Daoy (cell line): ENCODE data around the gene LAMC3. TPM values are rescaled to one million over a fixed set of nuclear protein-coding genes. Genes with fewer than 3 reads are reported as not detected.
"Not testable (repeated sequence)": the region's sequence is repeated elsewhere in the genome, so short reads cannot be mapped to it uniquely, and the experiment has no call there.

Source experiments
- DNase-seq: peaks from one replicate; pipeline ENCODE4 v3.0.0-alpha.2; 2015; ENCODE audit warnings: low read depth
- total RNA-seq: library from RNA; depleted of rRNA; stranded (reverse); fragments of >200 nt; shearing (Covaris generic); gene quantifications from 2 replicates; pipeline ENCODE4 v1.2.3, GENCODE V29; 2014

LAMC3 gene
- total RNA-seq, 1 experiment from 2014 or later = 2.5 TPM

GRCh38 chr9:130991778-130992681 lies 16.9 kb upstream of the LAMC3 start:
- no peak for DNase-seq

DNA sequence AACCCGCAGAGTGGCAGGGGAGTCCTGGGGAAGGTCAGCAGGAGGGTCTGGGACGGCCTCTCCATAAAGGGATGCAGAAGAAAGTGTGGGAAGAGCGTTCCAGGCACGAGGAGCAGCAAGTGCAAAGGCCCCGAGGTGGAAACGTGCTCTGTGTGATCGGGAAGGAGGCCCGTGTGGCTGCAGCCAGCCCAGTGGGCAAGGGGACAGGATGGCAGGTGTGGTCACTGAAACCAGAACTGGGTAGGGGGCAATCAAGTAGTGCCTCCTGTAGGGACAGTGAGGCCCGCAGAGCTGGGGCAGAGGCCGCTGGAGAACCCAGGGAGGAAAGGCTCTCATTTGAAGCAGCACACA lies 16.3 kb upstream of the LAMC3 start:
- DNase-seq = no peak

DNA sequence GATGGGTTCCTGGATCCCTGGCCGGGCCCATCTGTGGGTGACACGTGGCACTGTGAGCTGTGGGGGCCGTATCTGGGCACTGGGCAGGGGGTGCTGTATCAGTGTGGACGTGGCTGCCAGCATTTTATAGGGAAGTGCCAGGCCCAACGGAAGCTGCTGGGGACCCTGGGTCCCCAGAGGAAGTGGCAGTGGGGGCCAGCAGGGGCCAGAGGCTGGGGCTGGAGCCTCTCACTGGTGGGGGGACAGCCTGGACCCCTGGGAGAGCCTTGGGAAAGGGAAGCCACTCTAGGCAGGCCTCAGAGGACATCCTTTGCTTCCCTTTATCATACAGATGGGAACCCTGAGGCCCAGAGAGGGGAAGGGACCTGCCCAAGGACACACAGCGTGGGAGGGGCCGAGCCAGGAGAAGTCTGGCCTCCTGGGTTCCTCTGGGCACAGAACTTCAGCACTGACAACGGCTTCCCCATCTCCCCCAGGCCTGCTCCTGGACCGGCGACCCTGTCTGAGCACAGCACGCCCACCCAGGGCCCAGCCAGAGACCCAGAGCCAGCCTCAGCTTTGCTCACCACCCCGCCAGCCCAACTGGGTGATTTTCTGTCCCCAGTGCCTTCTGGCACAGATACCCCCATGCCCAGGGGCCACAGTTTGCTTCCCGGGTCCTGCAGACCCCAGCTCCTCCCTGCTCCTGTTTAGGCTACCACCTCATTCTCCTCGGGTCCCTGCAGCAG lies 15.5 kb upstream of the LAMC3 start:
- DNase-seq = no peak

- peak; percentile 47 for DNase-seq
Measured at GRCh38 chr9:130994135-130995085, 14.6 kb upstream of the LAMC3 start.

GRCh38 chr9:130995086-130996011 lies 13.6 kb upstream of the LAMC3 start:
- peak; percentile 75 for DNase-seq

- DNase-seq = no peak
Measured at GRCh38 chr9:130996205-130996604, 12.8 kb upstream of the LAMC3 start.

- DNase-seq = no peak
Measured at GRCh38 chr9:130996676-130997394, 12.1 kb upstream of the LAMC3 start.

DNA sequence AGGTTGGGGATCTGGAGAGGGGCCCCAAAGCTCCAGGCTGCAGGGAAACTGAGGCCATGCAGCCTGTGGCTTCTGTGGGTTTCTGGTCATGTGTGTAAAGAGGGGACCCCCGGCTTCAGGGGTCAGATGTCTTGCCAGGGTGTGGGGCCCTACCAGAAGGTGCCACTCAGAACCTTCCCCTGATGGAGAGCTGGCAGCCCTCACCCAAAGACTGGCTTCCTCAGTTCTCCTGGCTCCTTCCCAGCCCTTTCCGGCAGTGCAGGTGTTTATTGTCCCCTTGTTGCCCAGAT lies 11.6 kb upstream of the LAMC3 start:
- DNase-seq = no peak

GRCh38 chr9:130997925-130998596 lies 10.9 kb upstream of the LAMC3 start:
- DNase-seq = peak; percentile 91

DNA sequence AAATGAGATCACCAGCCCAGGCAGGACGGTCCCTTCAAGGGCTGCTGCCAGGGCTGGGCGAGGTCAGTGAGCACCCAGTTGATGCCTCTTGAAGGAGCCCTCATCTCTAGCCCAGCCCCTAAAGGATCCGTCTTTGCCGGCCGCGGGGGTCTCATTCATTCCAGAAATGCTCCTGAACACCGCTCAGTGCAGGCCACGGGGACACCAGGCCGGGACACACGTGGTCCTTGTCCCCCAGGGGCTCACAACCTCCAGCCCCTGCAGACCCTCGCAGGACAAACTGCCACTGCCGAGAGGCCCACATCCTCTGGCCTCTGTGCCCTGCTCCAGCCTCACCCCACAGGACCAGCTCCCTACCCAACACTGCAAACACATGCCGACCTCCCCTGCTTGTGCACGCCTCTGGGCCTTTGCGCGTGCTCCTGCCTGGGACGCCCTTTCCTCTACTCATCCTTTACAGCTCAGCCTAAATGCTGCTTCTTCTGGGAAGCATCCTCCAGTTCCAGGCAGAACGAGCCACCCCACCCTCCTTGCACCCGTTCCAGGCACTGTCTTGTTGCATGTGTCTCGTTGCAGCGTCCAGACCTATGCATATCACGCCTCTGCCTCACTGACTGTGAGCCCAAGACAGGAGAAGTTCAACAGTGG lies 10.3 kb upstream of the LAMC3 start:
- peak; percentile 20 for DNase-seq

DNA sequence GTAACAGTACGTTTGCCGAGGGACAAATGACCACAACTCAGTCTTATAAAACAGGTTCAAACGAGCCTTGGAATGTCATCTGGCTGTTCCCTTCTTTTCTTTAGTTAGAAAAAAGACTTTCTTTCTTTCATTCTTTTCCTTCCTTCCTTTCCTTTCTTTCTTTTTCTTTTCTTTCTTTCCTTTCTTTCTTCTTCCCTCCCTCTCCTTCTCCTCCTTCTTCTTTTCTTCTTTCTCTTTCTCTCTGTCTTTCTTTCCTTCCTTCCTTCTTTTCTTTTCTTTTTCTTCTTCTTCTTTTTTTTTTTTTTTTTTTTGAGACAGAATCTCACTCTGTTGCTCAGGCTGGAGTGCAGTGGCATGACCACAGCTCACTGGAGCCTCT lies 9.7 kb upstream of the LAMC3 start:
- no peak for DNase-seq

DNA sequence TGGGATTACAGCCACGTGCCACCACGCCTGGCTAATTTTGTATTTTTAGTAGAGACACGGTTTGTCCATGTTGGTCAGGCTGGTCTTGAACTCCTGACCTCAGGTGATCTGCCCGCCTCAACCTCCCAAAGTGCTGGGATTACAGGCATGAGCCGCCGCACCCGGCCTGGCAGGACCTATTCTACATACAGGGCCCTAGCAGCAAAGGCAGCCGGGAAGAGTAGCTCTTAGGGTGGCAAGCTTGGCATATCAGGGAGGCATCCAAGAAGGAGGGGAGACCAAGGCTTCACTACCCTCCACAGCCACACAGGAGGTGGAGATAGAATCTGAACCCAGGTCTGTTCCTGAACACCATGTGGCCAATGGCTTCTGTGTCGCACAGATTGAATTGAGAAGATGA lies 8.4 kb upstream of the LAMC3 start:
- DNase-seq = not testable (repeated sequence)

DNA sequence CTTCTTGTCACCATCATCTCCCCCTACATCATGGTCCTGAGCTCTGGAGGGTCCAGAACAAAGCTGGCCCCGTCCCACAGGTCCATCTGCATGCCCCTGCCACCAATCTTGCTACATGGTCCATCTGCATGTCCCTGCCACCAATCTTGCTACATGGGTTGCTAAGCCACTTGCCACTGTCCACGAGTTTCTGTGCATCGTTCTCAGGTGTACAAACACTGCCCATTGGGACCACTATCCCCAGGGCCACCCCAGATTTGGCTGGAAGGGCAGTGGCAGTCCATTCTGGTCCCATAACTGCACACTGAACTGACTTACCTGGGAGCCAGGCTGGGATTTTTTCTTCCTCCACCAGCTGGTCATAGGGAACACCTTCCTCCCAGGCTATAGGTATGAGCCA lies 8.0 kb upstream of the LAMC3 start:
- DNase-seq = no peak

DNA sequence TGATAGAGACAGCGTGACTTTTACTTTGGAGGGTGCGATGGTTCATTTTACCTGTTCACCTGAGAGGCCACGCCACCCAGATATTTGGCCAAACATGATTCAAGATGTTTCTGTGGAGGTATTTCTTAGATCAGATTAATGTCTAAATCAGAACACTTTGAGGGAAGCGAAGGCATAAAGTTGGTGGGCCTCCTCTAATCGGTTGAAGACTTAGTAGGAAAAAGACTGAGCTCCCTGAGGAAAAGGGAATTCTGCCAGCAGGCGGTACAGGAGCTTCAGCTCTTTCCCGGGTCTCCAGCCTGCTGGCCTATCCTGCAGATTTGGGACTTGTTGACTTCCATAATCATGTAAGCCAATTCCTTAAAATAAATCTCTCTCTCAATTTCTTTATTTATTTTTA lies 7.0 kb upstream of the LAMC3 start:
- DNase-seq = no peak

DNA sequence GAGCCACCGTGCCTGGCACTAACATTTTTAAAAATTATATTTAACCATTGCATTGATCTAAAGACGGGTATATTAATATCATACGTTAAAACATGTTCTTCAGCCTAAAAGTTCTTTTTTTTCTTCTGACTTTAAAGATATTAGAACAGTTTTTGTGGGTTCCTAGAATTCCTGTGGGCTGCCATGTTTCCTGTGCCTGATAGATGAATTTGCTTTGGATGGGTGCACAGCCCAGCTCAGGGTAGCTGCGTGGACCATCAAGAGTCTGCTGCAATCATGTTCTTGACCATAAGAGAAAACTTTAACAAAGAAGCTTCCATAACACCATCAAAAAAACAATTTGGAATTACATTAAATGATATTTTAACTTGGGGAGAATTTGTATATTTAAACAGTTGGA lies 2.4 kb upstream of the LAMC3 start:
- no peak for DNase-seq

- no peak for DNase-seq
Measured at GRCh38 chr9:131008086-131008485, 888 bp upstream of the LAMC3 start.

DNA sequence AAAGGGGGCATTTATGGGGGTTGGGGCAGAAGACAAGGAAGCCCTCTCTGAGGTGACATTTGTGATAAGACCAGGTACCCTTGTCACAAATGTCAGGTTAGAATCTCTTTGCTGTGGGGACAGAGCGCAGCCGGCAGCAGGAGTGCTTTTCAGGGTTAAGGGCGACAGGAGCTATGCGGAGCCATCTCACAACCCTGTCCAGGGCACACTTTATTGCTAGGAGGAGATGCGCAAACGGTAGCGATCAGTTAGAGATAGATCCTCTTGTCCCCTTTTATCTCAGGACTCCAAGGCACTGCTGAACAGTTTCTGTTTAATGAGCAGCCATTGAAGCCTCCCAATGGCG lies 438 bp upstream of the LAMC3 start:
- no peak for DNase-seq

DNA sequence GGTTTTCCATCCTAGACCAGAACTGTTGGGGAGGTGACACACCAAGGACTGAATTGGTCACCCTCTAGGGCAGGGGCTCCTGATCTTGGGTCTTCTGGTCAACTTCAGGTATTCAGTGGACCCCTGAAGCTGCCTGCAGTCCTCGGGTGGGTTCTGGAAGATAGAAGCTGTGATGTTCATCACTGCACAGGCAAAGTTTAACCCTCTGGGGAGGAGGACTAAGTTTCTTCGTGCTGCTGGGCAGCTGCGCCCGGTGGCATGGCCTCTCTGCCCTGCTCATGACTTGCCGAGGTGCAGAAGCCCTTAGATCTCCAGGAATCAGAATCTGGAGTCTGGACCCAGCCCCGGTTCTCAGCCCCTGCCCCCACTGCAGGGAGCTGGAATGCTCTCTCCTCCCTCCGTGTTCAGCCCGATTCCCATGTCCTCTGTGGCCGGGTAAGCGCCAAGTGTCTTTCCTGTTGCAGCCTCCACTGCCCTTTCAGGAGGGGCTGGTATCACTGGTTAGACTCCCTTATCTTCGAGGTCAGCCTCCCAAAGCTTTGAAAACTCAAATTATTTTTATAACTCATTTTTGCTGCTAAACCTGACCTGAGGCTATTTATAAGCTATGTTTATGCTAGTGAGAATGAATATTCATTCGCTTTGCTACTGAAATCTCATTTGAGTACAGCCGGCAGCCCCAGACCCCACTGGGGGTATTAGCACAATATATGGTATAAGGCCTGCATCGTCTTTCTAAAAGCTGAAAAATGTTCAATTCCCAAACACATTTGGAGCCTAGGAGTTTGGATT lies 1.7 kb downstream of the LAMC3 start:
- no peak for DNase-seq
